HEK293 (cell line): ENCODE results near the gene NOP9.

ENCODE experiments used
- KLF10 ChIP-seq: fragments of 450-650 bp; IDR thresholded peaks from 2 replicates; pipeline ENCODE4 v1.5.1; 2018; ENCODE audit warnings: missing biosample characterization, mild to moderate bottlenecking, missing genetic modification characterization
- ZNF140 ChIP-seq: fragments of 450-650 bp; formaldehyde crosslinking; IDR thresholded peaks from 2 replicates; pipeline ENCODE4 v1.5.1; 2016; ENCODE audit warnings: missing biosample characterization, missing genetic modification characterization
- ZNF274 ChIP-seq, 2 experiments: fragments of 200-500 bp in 1 of 2; fragments of 450-650 bp in 1 of 2; sonication (Bioruptor generic) in 1 of 2; formaldehyde crosslinking in 1 of 2; IDR thresholded peaks; 2 replicates each; pipeline versions ENCODE4 v1.5.1 to v1.6.1; 2014 to 2016; ENCODE audit warnings: borderline replicate concordance in 1 of 2, inconsistent platforms in 1 of 2, low read length in 1 of 2, missing biosample characterization in 1 of 2, missing genetic modification characterization in 1 of 2
- ZNF324 ChIP-seq: fragments of 450-650 bp; formaldehyde crosslinking; IDR thresholded peaks from 2 replicates; pipeline ENCODE4 v1.5.1; 2016; ENCODE audit warnings: missing biosample characterization, missing genetic modification characterization
- ZNF660 ChIP-seq: fragments of 450-650 bp; IDR thresholded peaks from 2 replicates; pipeline ENCODE4 v1.5.1; 2018; ENCODE audit warnings: missing biosample characterization, mild to moderate bottlenecking, missing genetic modification characterization
- ZNF670 ChIP-seq: fragments of 450-650 bp; formaldehyde crosslinking; IDR thresholded peaks from 2 replicates; pipeline ENCODE4 v1.5.1; 2016; ENCODE audit warnings: missing biosample characterization, missing genetic modification characterization, low read depth
- TF ChIP-seq, protein P1 (sequence below): fragments of 450-650 bp; formaldehyde crosslinking; IDR thresholded peaks from 2 replicates; pipeline ENCODE4 v1.5.1; 2016; ENCODE audit warnings: missing biosample characterization, missing genetic modification characterization
- TF ChIP-seq, protein P2 (sequence below): fragments of 450-650 bp; formaldehyde crosslinking; IDR thresholded peaks from 2 replicates; pipeline ENCODE4 v1.5.1; 2016; ENCODE audit warnings: missing biosample characterization, missing genetic modification characterization
- TF ChIP-seq, protein P3 (sequence below): fragments of 450-650 bp; formaldehyde crosslinking; IDR thresholded peaks from 2 replicates; pipeline ENCODE4 v1.5.1; 2016; ENCODE audit warnings: missing biosample characterization, missing genetic modification characterization
- TF ChIP-seq, protein P4 (sequence below): fragments of 450-650 bp; formaldehyde crosslinking; IDR thresholded peaks from 2 replicates; pipeline ENCODE4 v1.5.1; 2016; ENCODE audit warnings: missing biosample characterization, missing genetic modification characterization

DNA sequence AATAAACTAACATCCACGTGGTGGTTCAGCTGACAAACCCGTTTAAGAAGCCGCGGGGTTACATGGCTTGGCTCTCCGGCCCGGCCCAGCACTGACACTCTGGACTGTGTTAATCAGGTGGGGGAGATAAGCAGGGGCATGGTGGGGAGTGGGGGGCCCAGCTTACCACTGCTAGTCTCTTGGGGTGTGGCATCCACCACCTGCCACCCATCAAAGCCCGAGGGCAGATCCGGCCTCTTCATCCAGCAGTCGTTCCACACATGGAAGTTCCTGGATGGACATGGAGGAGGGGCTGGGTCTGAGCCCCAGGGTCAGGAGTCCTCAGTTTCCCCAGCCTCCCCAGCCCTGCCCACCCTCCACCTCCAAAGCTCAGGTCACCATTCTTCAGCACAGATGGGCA lies 41.5 kb upstream of the NOP9 start:
- no peak for TF ChIP-seq ZNF140 (tag by site-specific recombination)
- TF ChIP-seq ZNF274 (IDR thresholded peaks at IDR 0.05; ENCODE audit: low read length), result no peak
- TF ChIP-seq ZNF274 (tag by site-specific recombination; IDR thresholded peaks at IDR 0.05; ENCODE audit: borderline replicate concordance), result no peak
- TF ChIP-seq, protein P1, sequence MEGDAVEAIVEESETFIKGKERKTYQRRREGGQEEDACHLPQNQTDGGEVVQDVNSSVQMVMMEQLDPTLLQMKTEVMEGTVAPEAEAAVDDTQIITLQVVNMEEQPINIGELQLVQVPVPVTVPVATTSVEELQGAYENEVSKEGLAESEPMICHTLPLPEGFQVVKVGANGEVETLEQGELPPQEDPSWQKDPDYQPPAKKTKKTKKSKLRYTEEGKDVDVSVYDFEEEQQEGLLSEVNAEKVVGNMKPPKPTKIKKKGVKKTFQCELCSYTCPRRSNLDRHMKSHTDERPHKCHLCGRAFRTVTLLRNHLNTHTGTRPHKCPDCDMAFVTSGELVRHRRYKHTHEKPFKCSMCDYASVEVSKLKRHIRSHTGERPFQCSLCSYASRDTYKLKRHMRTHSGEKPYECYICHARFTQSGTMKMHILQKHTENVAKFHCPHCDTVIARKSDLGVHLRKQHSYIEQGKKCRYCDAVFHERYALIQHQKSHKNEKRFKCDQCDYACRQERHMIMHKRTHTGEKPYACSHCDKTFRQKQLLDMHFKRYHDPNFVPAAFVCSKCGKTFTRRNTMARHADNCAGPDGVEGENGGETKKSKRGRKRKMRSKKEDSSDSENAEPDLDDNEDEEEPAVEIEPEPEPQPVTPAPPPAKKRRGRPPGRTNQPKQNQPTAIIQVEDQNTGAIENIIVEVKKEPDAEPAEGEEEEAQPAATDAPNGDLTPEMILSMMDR, result no peak
- TF ChIP-seq ZNF324 (tag by site-specific recombination), result no peak
- TF ChIP-seq, protein P2, sequence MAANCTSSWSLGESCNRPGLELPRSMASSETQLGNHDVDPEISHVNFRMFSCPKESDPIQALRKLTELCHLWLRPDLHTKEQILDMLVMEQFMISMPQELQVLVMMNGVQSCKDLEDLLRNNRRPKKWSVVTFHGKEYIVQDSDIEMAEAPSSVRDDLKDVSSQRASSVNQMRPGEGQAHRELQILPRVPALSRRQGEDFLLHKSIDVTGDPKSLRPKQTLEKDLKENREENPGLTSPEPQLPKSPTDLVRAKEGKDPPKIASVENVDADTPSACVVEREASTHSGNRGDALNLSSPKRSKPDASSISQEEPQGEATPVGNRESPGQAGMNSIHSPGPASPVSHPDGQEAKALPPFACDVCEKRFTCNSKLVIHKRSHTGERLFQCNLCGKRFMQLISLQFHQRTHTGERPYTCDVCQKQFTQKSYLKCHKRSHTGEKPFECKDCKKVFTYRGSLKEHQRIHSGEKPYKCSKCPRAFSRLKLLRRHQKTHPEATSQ, result no peak
- no peak for TF ChIP-seq KLF10
- TF ChIP-seq ZNF660, result no peak
- TF ChIP-seq, protein P3, sequence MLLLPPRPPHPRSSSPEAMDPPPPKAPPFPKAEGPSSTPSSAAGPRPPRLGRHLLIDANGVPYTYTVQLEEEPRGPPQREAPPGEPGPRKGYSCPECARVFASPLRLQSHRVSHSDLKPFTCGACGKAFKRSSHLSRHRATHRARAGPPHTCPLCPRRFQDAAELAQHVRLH (tag by site-specific recombination), result no peak
- TF ChIP-seq ZNF670, result no peak
- TF ChIP-seq, protein P4, sequence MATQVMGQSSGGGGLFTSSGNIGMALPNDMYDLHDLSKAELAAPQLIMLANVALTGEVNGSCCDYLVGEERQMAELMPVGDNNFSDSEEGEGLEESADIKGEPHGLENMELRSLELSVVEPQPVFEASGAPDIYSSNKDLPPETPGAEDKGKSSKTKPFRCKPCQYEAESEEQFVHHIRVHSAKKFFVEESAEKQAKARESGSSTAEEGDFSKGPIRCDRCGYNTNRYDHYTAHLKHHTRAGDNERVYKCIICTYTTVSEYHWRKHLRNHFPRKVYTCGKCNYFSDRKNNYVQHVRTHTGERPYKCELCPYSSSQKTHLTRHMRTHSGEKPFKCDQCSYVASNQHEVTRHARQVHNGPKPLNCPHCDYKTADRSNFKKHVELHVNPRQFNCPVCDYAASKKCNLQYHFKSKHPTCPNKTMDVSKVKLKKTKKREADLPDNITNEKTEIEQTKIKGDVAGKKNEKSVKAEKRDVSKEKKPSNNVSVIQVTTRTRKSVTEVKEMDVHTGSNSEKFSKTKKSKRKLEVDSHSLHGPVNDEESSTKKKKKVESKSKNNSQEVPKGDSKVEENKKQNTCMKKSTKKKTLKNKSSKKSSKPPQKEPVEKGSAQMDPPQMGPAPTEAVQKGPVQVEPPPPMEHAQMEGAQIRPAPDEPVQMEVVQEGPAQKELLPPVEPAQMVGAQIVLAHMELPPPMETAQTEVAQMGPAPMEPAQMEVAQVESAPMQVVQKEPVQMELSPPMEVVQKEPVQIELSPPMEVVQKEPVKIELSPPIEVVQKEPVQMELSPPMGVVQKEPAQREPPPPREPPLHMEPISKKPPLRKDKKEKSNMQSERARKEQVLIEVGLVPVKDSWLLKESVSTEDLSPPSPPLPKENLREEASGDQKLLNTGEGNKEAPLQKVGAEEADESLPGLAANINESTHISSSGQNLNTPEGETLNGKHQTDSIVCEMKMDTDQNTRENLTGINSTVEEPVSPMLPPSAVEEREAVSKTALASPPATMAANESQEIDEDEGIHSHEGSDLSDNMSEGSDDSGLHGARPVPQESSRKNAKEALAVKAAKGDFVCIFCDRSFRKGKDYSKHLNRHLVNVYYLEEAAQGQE, result no peak
